Kidney epithelial cell (primary cell): ENCODE measurements around the gene SPEM2. TPM values are rescaled to one million over a fixed set of nuclear protein-coding genes. Genes with fewer than 3 reads are reported as not detected.
"Not testable (repeated sequence)": the region's sequence is repeated elsewhere in the genome, so short reads cannot be mapped to it uniquely, and the experiment has no call there.

Source experiments
- DNase-seq: peaks from one replicate; pipeline ENCODE4 v3.0.0-alpha.2; 2010; ENCODE audit warnings: low read depth
- H3K27me3 ChIP-seq: 2 replicates; pipeline ENCODE4 v1.6.0; 2011; ENCODE audit warnings: low read length; ENCODE audit not compliant: control insufficient read depth, insufficient read depth
- H3K36me3 ChIP-seq: 2 replicates; pipeline ENCODE4 v1.5.1; 2011; ENCODE audit warnings: low read length; ENCODE audit not compliant: control insufficient read depth, insufficient read depth
- H3K4me3 ChIP-seq: 2 replicates; pipeline ENCODE4 v1.5.1; 2011; ENCODE audit warnings: low read depth, mild to moderate bottlenecking, control low read depth, low read length
- CTCF ChIP-seq: IDR thresholded peaks from 2 replicates; pipeline ENCODE4 v1.5.1; 2011; ENCODE audit warnings: mild to moderate bottlenecking, moderate library complexity, low read length, control low read depth, inconsistent platforms; ENCODE audit not compliant: insufficient read depth, poor library complexity, severe bottlenecking
- total RNA-seq: library from RNA; depleted of rRNA; stranded (reverse); fragments of >200 nt; gene quantifications from 2 replicates; pipeline ENCODE4 v1.2.3, GENCODE V29; 2015

Gene SPEM2
- total RNA-seq, 1 donor from 2014 or later: not detected

DNA sequence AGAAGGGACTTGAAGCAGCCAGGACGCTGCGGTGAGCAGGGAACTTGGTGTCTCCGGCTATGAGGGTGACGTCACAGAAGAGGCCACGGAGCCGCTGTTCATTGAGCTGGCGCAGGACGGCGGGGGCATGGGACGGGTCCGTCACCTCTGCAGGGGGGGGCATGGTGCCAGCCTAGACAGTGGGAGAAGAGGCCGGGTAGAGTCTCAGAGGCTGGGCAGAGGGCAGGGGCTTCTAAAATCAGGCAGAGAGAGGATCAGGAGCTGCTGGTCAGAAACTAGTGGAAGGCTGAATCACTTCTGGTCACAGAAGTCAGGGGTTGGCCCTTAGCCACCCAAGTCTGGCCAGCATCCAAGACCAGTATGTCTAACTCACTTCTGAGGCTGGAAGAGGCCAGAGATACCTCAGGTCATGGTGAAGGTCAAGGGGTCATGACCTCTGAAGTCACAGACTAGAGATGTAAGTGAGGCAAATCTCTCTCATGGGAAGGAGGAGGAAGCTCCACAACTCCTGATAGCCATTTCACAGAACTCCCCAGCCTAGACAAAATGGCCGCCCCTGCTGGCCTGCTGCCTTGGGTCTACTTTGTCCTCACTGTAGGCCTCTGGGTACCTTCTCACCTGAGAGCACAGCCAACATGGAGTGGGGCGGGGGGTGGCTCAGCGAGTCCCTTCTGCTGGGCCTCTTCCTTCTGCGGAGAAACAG, 41.4 kb downstream of the SPEM2 start:
- Histone ChIP-seq H3K4me3 (no peak overlapping the region), H3K36me3 (peaks cover 4% of the 10 kb centered on the region), H3K27me3 (no peaks in the 10 kb centered on the region)
- TF ChIP-seq CTCF: no peak
- DNase-seq: no peak

DNA sequence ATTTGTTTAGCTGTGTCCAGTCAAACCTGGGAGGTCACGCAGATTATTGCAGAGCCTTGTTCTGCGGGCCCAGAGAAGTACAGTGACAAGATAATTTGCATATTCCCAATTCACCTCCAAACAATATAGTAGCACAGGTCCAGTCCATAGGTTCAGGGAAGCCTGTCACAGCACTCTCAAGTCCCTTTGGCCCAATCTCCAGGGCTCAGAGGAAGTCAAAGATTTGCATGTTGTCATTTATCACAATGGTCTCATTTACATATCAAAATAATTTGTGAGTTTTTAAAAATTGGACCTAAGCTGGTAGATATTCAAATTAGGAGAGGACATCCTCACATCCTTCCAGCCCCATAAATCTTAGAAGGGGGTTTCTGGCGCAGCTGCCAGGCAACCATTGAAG, 42.1 kb downstream of the SPEM2 start:
- DNase-seq: no peak
- H3K4me3 ChIP-seq: no peak overlapping the region
- H3K27me3 ChIP-seq: no peaks in the 10 kb centered on the region
- H3K36me3 ChIP-seq: peaks cover 4% of the 10 kb centered on the region
- no peak for TF ChIP-seq CTCF

GRCh38 chr17:7468290-7468689, 42.9 kb downstream of the SPEM2 start:
- no peak for TF ChIP-seq CTCF
- no peak overlapping the region for H3K4me3 ChIP-seq
- no peak for DNase-seq
- H3K36me3 ChIP-seq: peaks cover 4% of the 10 kb centered on the region
- H3K27me3 ChIP-seq: no peaks in the 10 kb centered on the region

DNA sequence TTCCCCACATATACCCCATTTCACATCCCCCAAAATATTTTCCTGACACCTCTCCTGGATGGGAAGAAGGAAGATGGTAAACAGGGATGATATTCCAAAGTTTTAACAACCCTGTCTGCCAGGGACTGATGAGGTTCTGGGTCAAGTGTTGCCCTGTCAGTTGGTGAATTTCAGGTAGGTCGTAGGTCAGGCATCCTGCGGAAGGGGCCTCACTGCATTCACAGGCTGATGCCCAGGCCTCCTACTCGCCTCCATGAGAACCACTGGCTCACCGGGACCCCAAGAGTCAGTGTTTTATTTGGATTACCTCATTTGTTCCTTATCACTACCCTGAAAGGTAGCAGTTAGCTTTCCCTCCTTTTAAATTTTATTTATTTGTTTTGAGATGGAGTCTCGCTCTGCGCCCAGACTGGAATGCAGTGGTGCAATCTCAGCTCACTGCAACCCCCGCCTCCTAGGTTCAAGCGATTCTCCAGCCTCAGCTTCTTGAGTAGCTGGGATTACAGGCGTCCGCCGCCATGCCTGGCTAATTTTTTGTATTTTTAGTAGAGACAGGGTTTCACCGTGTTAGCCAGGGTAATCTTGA, 43.5 kb downstream of the SPEM2 start:
- no peak for TF ChIP-seq CTCF
- Histone ChIP-seq H3K27me3 (no peaks in the 10 kb centered on the region), H3K4me3 (no peak overlapping the region), H3K36me3 (peaks cover 3% of the 10 kb centered on the region)
- no peak for DNase-seq

GRCh38 chr17:7469843-7470242, 44.4 kb downstream of the SPEM2 start:
- DNase-seq: not testable (repeated sequence)

DNA sequence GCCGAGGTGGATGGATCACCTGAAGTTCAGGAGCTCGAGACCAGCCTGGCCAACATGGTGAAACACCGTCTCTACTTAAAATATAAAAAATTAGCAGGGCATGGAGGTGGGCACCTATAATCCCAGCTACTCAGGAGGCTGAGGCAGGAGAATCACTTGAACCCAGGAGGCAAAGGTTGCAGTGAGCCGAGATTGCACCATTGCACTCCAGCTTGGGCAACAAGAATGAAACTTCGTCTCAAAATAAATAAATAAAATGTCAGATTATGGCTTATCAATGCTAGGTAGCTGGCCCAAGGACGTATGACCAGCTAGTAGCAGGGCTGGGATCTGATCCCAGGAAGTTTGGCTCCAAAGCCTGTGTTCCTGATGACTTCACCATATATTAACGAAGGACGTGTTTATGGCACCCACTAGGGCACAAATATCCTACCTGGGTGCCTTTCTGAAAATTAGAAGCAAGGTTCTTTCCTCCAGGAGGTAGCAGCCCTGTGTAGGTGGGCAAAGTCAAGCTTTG, 45.1 kb downstream of the SPEM2 start:
- H3K36me3 ChIP-seq, H3K4me3 ChIP-seq, DNase-seq, H3K27me3 ChIP-seq: not testable (repeated sequence)

More at GRCh38 chr17:7469843-7470242, 44.4 kb downstream of the SPEM2 start:
- H3K4me3 ChIP-seq, H3K27me3 ChIP-seq, H3K36me3 ChIP-seq: not testable (repeated sequence)

DNA sequence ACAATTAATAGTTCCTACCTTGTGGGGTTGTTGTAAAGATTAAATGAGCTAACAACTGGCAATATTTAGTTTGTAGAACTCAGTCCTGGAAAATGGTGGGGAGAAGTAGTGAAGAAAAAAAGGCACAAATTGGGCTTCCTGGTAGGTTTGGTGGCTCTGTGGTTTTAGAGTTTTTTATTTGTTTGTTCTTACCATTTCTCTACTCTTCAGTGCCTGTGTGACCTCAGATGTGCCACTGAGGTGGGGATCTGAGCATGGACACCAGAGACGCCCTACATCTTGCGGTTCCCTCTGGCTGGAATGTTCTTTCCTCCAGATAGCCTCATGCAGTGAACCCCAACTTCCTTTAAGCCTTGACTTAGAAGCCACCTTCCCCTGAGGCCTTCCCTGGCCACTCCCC, 46.3 kb downstream of the SPEM2 start:
- no peak overlapping the region for H3K4me3 ChIP-seq

GRCh38 chr17:7474767-7475166, 49.4 kb downstream of the SPEM2 start:
- H3K36me3 ChIP-seq, H3K27me3 ChIP-seq, H3K4me3 ChIP-seq, DNase-seq: not testable (repeated sequence)

More for the DNA sequence above, 46.3 kb downstream of the SPEM2 start:
- Histone ChIP-seq H3K36me3 (peaks cover 1% of the 10 kb centered on the region), H3K27me3 (no peaks in the 10 kb centered on the region)
- no peak for DNase-seq
- TF ChIP-seq CTCF: no peak
